ENCODE results near the gene HSPB7. TPM values are rescaled to one million over a fixed set of nuclear protein-coding genes. Genes with fewer than 3 reads are reported as not detected.
"Not testable (repeated sequence)": the region's sequence is repeated elsewhere in the genome, so short reads cannot be mapped to it uniquely, and the experiment has no call there.

HSPB7 gene
- total and polyA plus RNA-seq, 12 donors, result 4,333 to 6,425 (median 4,947) TPM

GRCh38 chr1:16023050-16023653 is 5.3 kb upstream of the HSPB7 start:
- H3K27me3 ChIP-seq, result peaks cover 0 to 18% (median 0%) of the 10 kb centered on the region in 7 donors
- no peak for TF ChIP-seq CTCF (IDR thresholded peaks at IDR 0.05)
- no peaks in the 10 kb centered on the region for H3K36me3 ChIP-seq
- WGBS, 2 donors, result 74 to 77% methylated on average over 7 of the region's 7 CpGs
- no peak overlapping the region for H3K27ac ChIP-seq
- H3K4me1 ChIP-seq, result peaks cover 14 to 44% (median 24%) of the 10 kb centered on the region in 9 donors
- no peaks in the 10 kb centered on the region for H3K9me3 ChIP-seq
- intact Hi-C loops (cut with DNase I), result no loop called here
- ATAC-seq (no peak), DNase-seq (no peak)
- H3K4me3 ChIP-seq, result no peak overlapping the region

- peaks cover 0 to 16% (median 0%) of the 10 kb centered on the region in 7 donors for H3K27me3 ChIP-seq
- no peak for DNase-seq
- H3K27ac ChIP-seq, result no peak overlapping the region
- intact Hi-C loops (cut with DNase I), result no loop called here
- H3K4me3 ChIP-seq, result no peak overlapping the region
- WGBS, 2 donors, result 73 to 81% methylated on average over 11 of the region's 11 CpGs
- TF ChIP-seq CTCF (IDR thresholded peaks at IDR 0.05), result no peak
- no peaks in the 10 kb centered on the region for H3K9me3 ChIP-seq
- no peak for ATAC-seq
- peaks cover 14 to 52% (median 31%) of the 10 kb centered on the region in 9 donors for H3K4me1 ChIP-seq
- H3K36me3 ChIP-seq, result no peaks in the 10 kb centered on the region
Measured at GRCh38 chr1:16022393-16022792, 4.5 kb upstream of the HSPB7 start.

DNA sequence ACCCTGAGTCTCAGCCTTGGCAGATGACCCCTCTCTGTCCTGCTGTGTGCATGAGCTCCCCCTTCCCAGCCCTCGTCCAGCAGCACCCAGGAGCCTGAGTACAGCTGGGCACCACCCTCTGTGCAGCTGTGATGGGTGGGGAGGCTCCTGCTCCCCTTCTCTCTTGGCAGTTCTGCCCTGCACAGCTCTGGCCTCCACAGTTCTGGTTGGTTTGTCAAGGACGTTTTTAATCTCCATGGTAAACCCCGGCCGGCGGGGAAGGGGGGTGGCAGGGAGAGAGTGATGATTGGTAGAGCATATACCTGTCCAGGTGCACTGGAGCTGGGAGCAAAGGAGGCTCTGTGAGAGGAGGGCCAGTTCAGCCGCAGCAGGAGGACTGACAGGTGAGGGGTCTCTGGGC is 3.8 kb upstream of the HSPB7 start, which contains the start of gene CLCNKA:
Gene CLCNKA, plus strand, starts transcription at position 356 of the 400 bp plus-strand sequence. CDS start 584 bp downstream, outside the sequence.
- DNase-seq, result no peak
- peaks cover 7 to 50% (median 26%) of the 10 kb centered on the region in 9 donors for H3K4me1 ChIP-seq
- H3K27ac ChIP-seq, result peak within 1 kb of the TSS in 6 of 10 donors; percentile 30 to 99 (median 76)
- peaks cover 0 to 9% (median 0%) of the 10 kb centered on the region in 7 donors for H3K27me3 ChIP-seq
- WGBS, 2 donors, result 47 to 53% methylated on average over 6 of the region's 6 CpGs
- TF ChIP-seq CTCF (IDR thresholded peaks at IDR 0.05), result no peak
- intact Hi-C loops (cut with DNase I), result no loop called here
- H3K9me3 ChIP-seq, result no peaks in the 10 kb centered on the region
- H3K36me3 ChIP-seq, result peaks cover 0 to 6% (median 0%) of the 10 kb centered on the region in 9 donors
- H3K4me3 ChIP-seq, result no peak within 1 kb of the TSS
- ATAC-seq, result no peak

DNA sequence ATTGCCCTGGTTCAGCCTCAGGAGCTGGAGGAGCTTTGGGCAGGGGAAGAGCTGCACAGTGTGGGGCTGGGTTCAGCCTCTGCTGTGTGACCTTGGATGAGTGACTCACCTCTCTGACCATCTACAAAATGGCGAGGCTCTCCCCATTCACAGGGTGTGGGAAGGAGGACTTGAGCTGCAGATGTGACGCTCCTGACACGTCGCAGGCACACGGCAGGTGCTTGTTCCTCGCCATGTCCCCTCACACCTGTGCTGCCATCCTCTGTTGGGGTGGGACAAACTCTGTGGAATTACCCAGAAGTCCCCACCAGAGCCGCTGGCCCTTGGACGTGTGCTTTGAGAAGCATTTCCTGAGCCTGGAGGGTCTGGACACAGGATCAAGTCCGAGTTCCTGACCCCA is 3.0 kb upstream of the HSPB7 start:
- H3K27me3 ChIP-seq; H3K9me3 ChIP-seq; H3K4me3 ChIP-seq; DNase-seq; intact Hi-C loops (cut with DNase I); ATAC-seq: not testable (repeated sequence)
- 80 to 83% methylated on average over 8 to 9 of the region's 9 CpGs for WGBS, 2 donors
- Histone ChIP-seq H3K4me1 (peaks cover 5 to 49% (median 26%) of the 10 kb centered on the region in 9 donors), H3K27ac (peak overlapping the region in 8 of 10 donors; percentile 30 to 99 (median 95)), H3K36me3 (peaks cover 0 to 13% (median 0%) of the 10 kb centered on the region in 9 donors)

DNA sequence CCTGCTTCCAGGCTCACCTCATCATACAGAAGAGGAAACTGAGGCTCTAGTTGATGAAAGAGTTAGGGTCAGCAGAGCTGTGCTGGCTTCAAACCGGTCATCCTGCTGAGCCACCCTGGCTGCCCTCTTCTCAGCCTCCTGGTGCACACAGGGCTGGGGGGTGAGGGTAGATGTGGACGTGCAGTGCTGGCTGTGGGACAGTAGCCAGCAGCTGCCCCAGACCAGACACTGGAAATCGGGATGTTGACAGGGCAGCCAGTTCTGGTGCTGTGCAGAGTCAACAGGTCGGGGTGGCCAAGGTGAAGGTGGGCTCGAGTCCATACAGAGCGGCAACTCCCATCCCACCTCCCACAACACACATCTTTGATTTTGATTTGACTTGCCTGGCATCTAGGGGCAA is 2.5 kb upstream of the HSPB7 start:
- peak overlapping the region; percentile 86 to 99 (median 96) for H3K27ac ChIP-seq
- no peaks in the 10 kb centered on the region for H3K27me3 ChIP-seq
- no peaks in the 10 kb centered on the region for H3K9me3 ChIP-seq
- intact Hi-C loops (cut with DNase I), result no loop called here
- ATAC-seq (peak in 2 of 8 donors; percentile 4 to 6), DNase-seq (no peak)
- TF ChIP-seq CTCF (IDR thresholded peaks at IDR 0.05), result no peak
- H3K36me3 ChIP-seq, result peaks cover 0 to 17% (median 0%) of the 10 kb centered on the region in 9 donors
- peaks cover 5 to 49% (median 26%) of the 10 kb centered on the region in 9 donors for H3K4me1 ChIP-seq
- H3K4me3 ChIP-seq, result no peak overlapping the region
- 51 to 61% methylated on average over 6 of the region's 6 CpGs for WGBS, 2 donors
